GM12875 (cell line): ENCODE measurements around the gene KIF1A.

Source experiments
- H3K4me3 ChIP-seq: one replicate; pipeline ENCODE4 v1.5.1; 2011; ENCODE audit warnings: low read depth, low read length, control low read depth
- CTCF ChIP-seq: IDR thresholded peaks from 2 replicates; pipeline ENCODE4 v1.5.1; 2011; ENCODE audit warnings: low read depth, mild to moderate bottlenecking, control low read depth, inconsistent platforms, low read length, moderate library complexity, borderline replicate concordance; ENCODE audit not compliant: insufficient read depth

KIF1A gene

GRCh38 chr2:240718896-240719490 is 101.0 kb downstream of the KIF1A start:
- H3K4me3 ChIP-seq: no peak overlapping the region
- no peak for TF ChIP-seq CTCF

- no peak for TF ChIP-seq CTCF
- H3K4me3 ChIP-seq: no peak overlapping the region
Measured at GRCh38 chr2:240717681-240718581, 102.1 kb downstream of the KIF1A start.

GRCh38 chr2:240717181-240717641 is 102.8 kb downstream of the KIF1A start:
- no peak overlapping the region for H3K4me3 ChIP-seq
- no peak for TF ChIP-seq CTCF

- TF ChIP-seq CTCF: no peak
Measured at GRCh38 chr2:240716130-240716798, 103.8 kb downstream of the KIF1A start.

GRCh38 chr2:240714747-240715725 is 105.0 kb downstream of the KIF1A start:
- H3K4me3 ChIP-seq: no peak overlapping the region
- no peak for TF ChIP-seq CTCF

More at GRCh38 chr2:240716130-240716798, 103.8 kb downstream of the KIF1A start:
- H3K4me3 ChIP-seq: no peak overlapping the region
